Loucy (cell line): ENCODE data around the gene ZFPM1.

Experiments used
- H2AFZ ChIP-seq: fragments of 200-600 bp; sonication (generic); 2 replicates; pipeline ENCODE4 v1.6.0; 2016; ENCODE audit warnings: antibody characterized with exemption, mild to moderate bottlenecking, low read length, moderate library complexity
- H3F3A ChIP-seq: fragments of 200-600 bp; 2 replicates; pipeline ENCODE4 v1.6.0; 2016; ENCODE audit warnings: antibody characterized with exemption, low read depth, mild to moderate bottlenecking
- H3K27me3 ChIP-seq: fragments of 200-600 bp; sonication (generic); 2 replicates; pipeline ENCODE4 v1.6.1; 2014; ENCODE audit warnings: low read length, mild to moderate bottlenecking; ENCODE audit not compliant: insufficient read depth, poor library complexity, severe bottlenecking
- H3K36me3 ChIP-seq: fragments of 200-600 bp; sonication (generic); 2 replicates; pipeline ENCODE4 v1.6.1; 2016; ENCODE audit warnings: low read length; ENCODE audit not compliant: insufficient read depth
- H3K4me1 ChIP-seq: fragments of 200-600 bp; sonication (generic); 2 replicates; pipeline ENCODE4 v1.5.1; 2014; ENCODE audit warnings: low read length, mild to moderate bottlenecking; ENCODE audit not compliant: insufficient read depth, poor library complexity, severe bottlenecking
- H3K4me2 ChIP-seq: fragments of 200-600 bp; sonication (generic); 2 replicates; pipeline ENCODE4 v1.6.0; 2014; ENCODE audit warnings: antibody characterized with exemption, low read length, low read depth, mild to moderate bottlenecking; ENCODE audit not compliant: poor library complexity, severe bottlenecking
- H3K4me3 ChIP-seq: fragments of 200-600 bp; sonication (generic); 2 replicates; pipeline ENCODE4 v1.5.1; 2014; ENCODE audit warnings: low read length, mild to moderate bottlenecking, mixed read lengths; ENCODE audit not compliant: poor library complexity, severe bottlenecking
- H3K79me2 ChIP-seq: fragments of 200-600 bp; sonication (generic); 2 replicates; pipeline ENCODE4 v1.6.1; 2014; ENCODE audit warnings: low read length; ENCODE audit not compliant: insufficient read depth
- H3K9ac ChIP-seq: fragments of 200-600 bp; sonication (generic); 2 replicates; pipeline ENCODE4 v1.6.0; 2014; ENCODE audit warnings: mild to moderate bottlenecking, low read depth, low read length, moderate library complexity; ENCODE audit not compliant: poor library complexity, severe bottlenecking
- H3K9me2 ChIP-seq: fragments of 200-600 bp; sonication (generic); replicated peaks from 2 replicates; pipeline ENCODE4 v1.6.1; 2016; ENCODE audit warnings: low read depth, low read length, mixed read lengths
- H3K9me3 ChIP-seq: fragments of 200-600 bp; sonication (generic); 2 replicates; pipeline ENCODE4 v1.6.1; 2014; ENCODE audit warnings: mild to moderate bottlenecking, antibody characterized with exemption, low read length, low read depth; ENCODE audit not compliant: insufficient read depth
- H4K20me1 ChIP-seq: fragments of 200-600 bp; sonication (generic); 2 replicates; pipeline ENCODE4 v1.6.0; 2014; ENCODE audit warnings: antibody characterized with exemption, low read length, mild to moderate bottlenecking; ENCODE audit not compliant: insufficient read depth, poor library complexity, severe bottlenecking
- EZH2phosphoT487 ChIP-seq: fragments of 200-600 bp; IDR thresholded peaks from 2 replicates; pipeline ENCODE4 v1.6.1; 2018; ENCODE audit warnings: antibody characterized with exemption, mild to moderate bottlenecking, moderate library complexity, borderline replicate concordance
- TF ChIP-seq, protein P1 (sequence below): fragments of 200-600 bp; sonication (generic); conservative IDR thresholded peaks from 2 replicates; pipeline ENCODE4 v1.5.1; 2014; ENCODE audit warnings: mild to moderate bottlenecking, antibody characterized with exemption, low read length

Gene ZFPM1

DNA sequence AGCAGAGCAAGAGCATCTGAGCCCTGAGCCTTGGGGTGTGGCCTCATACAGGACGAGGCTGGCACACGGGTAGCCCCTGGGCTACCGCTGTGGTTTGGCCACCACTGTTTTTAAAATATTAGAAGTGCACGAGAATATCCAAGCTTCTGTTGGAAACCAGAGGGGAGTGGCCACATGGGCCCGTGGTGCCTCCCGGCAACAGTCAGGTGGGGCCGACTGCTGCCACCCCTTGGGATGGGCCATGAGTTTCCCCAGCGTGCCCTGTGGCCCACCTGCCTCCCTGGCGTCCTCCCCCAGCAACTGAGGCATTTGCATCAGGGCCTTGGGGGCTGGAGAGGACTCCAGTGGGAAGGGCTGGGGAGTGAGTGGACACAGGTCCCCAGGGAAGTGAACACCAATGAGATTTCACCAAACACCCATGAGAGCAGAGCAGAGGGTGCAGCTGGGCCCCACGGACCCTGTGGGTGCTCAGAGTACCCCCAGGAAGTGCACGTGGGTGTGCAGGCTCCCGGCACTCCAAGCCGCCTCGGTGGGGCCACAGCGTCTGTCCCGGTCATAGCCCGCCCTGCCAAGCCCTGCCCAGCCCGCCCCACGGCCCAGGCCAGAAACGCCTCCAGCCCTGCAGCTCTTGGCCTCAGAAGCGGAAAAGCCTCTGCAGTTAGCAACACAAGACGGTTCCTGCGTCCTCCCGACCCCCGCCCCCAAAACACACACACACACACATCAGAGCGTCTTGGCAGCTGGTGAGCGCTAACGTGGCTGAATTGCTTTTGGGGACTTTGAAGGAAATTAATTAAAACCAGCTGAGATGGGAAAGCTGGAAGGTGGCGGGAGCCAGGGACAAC is 47.6 kb upstream of the ZFPM1 start:
- H3K79me2 ChIP-seq, result no peaks in the 10 kb centered on the region
- no peaks in the 10 kb centered on the region for H3F3A ChIP-seq
- H3K9ac ChIP-seq, result no peak overlapping the region
- TF ChIP-seq EZH2phosphoT487, result no peak
- TF ChIP-seq, protein P1, sequence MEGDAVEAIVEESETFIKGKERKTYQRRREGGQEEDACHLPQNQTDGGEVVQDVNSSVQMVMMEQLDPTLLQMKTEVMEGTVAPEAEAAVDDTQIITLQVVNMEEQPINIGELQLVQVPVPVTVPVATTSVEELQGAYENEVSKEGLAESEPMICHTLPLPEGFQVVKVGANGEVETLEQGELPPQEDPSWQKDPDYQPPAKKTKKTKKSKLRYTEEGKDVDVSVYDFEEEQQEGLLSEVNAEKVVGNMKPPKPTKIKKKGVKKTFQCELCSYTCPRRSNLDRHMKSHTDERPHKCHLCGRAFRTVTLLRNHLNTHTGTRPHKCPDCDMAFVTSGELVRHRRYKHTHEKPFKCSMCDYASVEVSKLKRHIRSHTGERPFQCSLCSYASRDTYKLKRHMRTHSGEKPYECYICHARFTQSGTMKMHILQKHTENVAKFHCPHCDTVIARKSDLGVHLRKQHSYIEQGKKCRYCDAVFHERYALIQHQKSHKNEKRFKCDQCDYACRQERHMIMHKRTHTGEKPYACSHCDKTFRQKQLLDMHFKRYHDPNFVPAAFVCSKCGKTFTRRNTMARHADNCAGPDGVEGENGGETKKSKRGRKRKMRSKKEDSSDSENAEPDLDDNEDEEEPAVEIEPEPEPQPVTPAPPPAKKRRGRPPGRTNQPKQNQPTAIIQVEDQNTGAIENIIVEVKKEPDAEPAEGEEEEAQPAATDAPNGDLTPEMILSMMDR, result no peak
- H3K4me3 ChIP-seq, result no peak overlapping the region
- no peak overlapping the region for H2AFZ ChIP-seq
- no peaks in the 10 kb centered on the region for H3K36me3 ChIP-seq
- no peaks in the 10 kb centered on the region for H3K9me3 ChIP-seq
- no peaks in the 10 kb centered on the region for H4K20me1 ChIP-seq
- no peaks in the 10 kb centered on the region for H3K27me3 ChIP-seq
- H3K9me2 ChIP-seq, result no peaks in the 10 kb centered on the region
- no peaks in the 10 kb centered on the region for H3K4me1 ChIP-seq
- no peak overlapping the region for H3K4me2 ChIP-seq

- H3K36me3 ChIP-seq, result no peaks in the 10 kb centered on the region
- no peak overlapping the region for H3K4me3 ChIP-seq
- H3K9ac ChIP-seq, result no peak overlapping the region
- H3K4me1 ChIP-seq, result no peaks in the 10 kb centered on the region
- H3K27me3 ChIP-seq, result no peaks in the 10 kb centered on the region
- no peak overlapping the region for H2AFZ ChIP-seq
- no peaks in the 10 kb centered on the region for H3K9me2 ChIP-seq
- H3K9me3 ChIP-seq, result no peaks in the 10 kb centered on the region
- TF ChIP-seq, protein P1, result no peak
- TF ChIP-seq EZH2phosphoT487, result no peak
- no peaks in the 10 kb centered on the region for H4K20me1 ChIP-seq
- no peak overlapping the region for H3K4me2 ChIP-seq
- no peaks in the 10 kb centered on the region for H3F3A ChIP-seq
- H3K79me2 ChIP-seq, result no peaks in the 10 kb centered on the region
These were observed 46.7 kb upstream of the ZFPM1 start for GRCh38 chr16:88406096-88407041.

DNA sequence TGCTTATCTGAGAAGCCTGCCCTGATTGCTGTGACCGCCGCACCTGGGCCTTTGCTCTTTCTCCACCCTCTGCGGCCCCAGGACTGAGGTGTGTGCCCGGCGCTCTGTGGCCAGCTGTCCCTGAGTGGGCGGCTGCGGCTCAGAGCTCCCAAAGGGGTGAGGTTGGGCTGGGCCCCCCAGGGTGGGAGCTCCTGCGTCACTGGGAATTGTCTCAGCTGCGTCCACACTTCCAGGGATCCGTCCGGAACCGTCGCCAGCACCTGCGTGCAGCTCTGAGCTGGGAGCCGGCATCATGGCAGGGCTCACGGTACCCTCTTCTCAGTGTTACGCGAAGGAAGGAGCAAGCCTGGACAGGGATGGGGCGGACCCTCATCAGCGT is 46.0 kb upstream of the ZFPM1 start:
- H3K4me2 ChIP-seq, result no peak overlapping the region
- no peaks in the 10 kb centered on the region for H3K36me3 ChIP-seq
- no peaks in the 10 kb centered on the region for H3K4me1 ChIP-seq
- H3K9me3 ChIP-seq, result no peaks in the 10 kb centered on the region
- H3K9me2 ChIP-seq, result no peaks in the 10 kb centered on the region
- no peak overlapping the region for H2AFZ ChIP-seq
- H3K9ac ChIP-seq, result no peak overlapping the region
- H4K20me1 ChIP-seq, result no peaks in the 10 kb centered on the region
- no peaks in the 10 kb centered on the region for H3K27me3 ChIP-seq
- H3K4me3 ChIP-seq, result no peak overlapping the region
- H3K79me2 ChIP-seq, result no peaks in the 10 kb centered on the region
- H3F3A ChIP-seq, result no peaks in the 10 kb centered on the region
- TF ChIP-seq, protein P1, result no peak
- no peak for TF ChIP-seq EZH2phosphoT487
